ENCODE data around the gene PRDM5.

Gene PRDM5

GRCh38 chr4:120736312-120736711 lies 186.2 kb downstream of the PRDM5 start:
- DNase-seq: no peak

- DNase-seq: no peak
These were observed 188.6 kb downstream of the PRDM5 start for GRCh38 chr4:120733968-120734367.

- DNase-seq: no peak
These were observed 189.5 kb downstream of the PRDM5 start for GRCh38 chr4:120733054-120733453.

- DNase-seq: no peak
These were observed 191.0 kb downstream of the PRDM5 start for GRCh38 chr4:120731561-120731960.

- no peak for DNase-seq
These were observed 191.7 kb downstream of the PRDM5 start for GRCh38 chr4:120730777-120731320.

- DNase-seq: no peak
These were observed 193.4 kb downstream of the PRDM5 start for GRCh38 chr4:120728892-120729675.

GRCh38 chr4:120725639-120726580 lies 196.6 kb downstream of the PRDM5 start:
- DNase-seq: no peak

GRCh38 chr4:120724656-120725055 lies 197.9 kb downstream of the PRDM5 start:
- no peak for DNase-seq

- no peak for DNase-seq
These were observed 198.5 kb downstream of the PRDM5 start for GRCh38 chr4:120723986-120724385.

- no peak for DNase-seq
These were observed 199.4 kb downstream of the PRDM5 start for GRCh38 chr4:120723105-120723504.

- no peak for DNase-seq
These were observed 199.9 kb downstream of the PRDM5 start for GRCh38 chr4:120722655-120723054.

GRCh38 chr4:120720354-120720934 lies 202.1 kb downstream of the PRDM5 start:
- DNase-seq: no peak

GRCh38 chr4:120718979-120719566 lies 203.5 kb downstream of the PRDM5 start:
- no peak for DNase-seq

GRCh38 chr4:120716346-120716745 lies 206.2 kb downstream of the PRDM5 start:
- no peak for DNase-seq

GRCh38 chr4:120714417-120715010 lies 208.0 kb downstream of the PRDM5 start:
- DNase-seq: no peak

GRCh38 chr4:120709991-120710390 lies 212.5 kb downstream of the PRDM5 start:
- DNase-seq: no peak

GRCh38 chr4:120704538-120704937 lies 218.0 kb downstream of the PRDM5 start:
- DNase-seq: no peak

GRCh38 chr4:120703908-120704307 lies 218.6 kb downstream of the PRDM5 start:
- no peak for DNase-seq

- no peak for DNase-seq
These were observed 223.2 kb downstream of the PRDM5 start for GRCh38 chr4:120699354-120699753.

- no peak for DNase-seq
These were observed 227.6 kb downstream of the PRDM5 start for GRCh38 chr4:120694973-120695372.

GRCh38 chr4:120693816-120694215 lies 228.7 kb downstream of the PRDM5 start:
- no peak for DNase-seq

- DNase-seq: no peak
These were observed 229.6 kb downstream of the PRDM5 start for GRCh38 chr4:120692964-120693363.

Data from NCI-H526 treated with DMSO at 0.1 percent for 48 hours (cell line).